HG03039 (cell line): ENCODE data around the gene EPB41L4A.
"Not testable (repeated sequence)": the region's sequence is repeated elsewhere in the genome, so short reads cannot be mapped to it uniquely, and the experiment has no call there.

Experiments used
- ATAC-seq: cut with Tn5 transposase; IDR thresholded peaks from one replicate; pipeline ENCODE4 v1.9.1; 2021; ENCODE audit warnings: mild to moderate bottlenecking, moderate library complexity; ENCODE audit not compliant: unreplicated experiment

Gene EPB41L4A

GRCh38 chr5:112217843-112218579 lies 201.1 kb downstream of the EPB41L4A start:
- ATAC-seq, result no peak

GRCh38 chr5:112216140-112216539 lies 202.9 kb downstream of the EPB41L4A start:
- ATAC-seq, result no peak

- ATAC-seq, result no peak
Measured at GRCh38 chr5:112210430-112211005, 208.6 kb downstream of the EPB41L4A start.

GRCh38 chr5:112208699-112209615 lies 210.1 kb downstream of the EPB41L4A start:
- ATAC-seq, result no peak

- not testable (repeated sequence) for ATAC-seq
Measured at GRCh38 chr5:112208195-112208594, 210.9 kb downstream of the EPB41L4A start.

GRCh38 chr5:112205846-112206245 lies 213.2 kb downstream of the EPB41L4A start:
- no peak for ATAC-seq

GRCh38 chr5:112203229-112203628 lies 215.8 kb downstream of the EPB41L4A start:
- no peak for ATAC-seq

- no peak for ATAC-seq
Measured at GRCh38 chr5:112202694-112203093, 216.4 kb downstream of the EPB41L4A start.

- no peak for ATAC-seq
Measured at GRCh38 chr5:112201141-112201540, 217.9 kb downstream of the EPB41L4A start.

GRCh38 chr5:112200131-112200530 lies 218.9 kb downstream of the EPB41L4A start:
- ATAC-seq, result no peak

GRCh38 chr5:112196584-112196983 lies 222.5 kb downstream of the EPB41L4A start:
- ATAC-seq, result no peak

- no peak for ATAC-seq
Measured at GRCh38 chr5:112195924-112196323, 223.2 kb downstream of the EPB41L4A start.

GRCh38 chr5:112192866-112193265 lies 226.2 kb downstream of the EPB41L4A start:
- ATAC-seq, result no peak

- no peak for ATAC-seq
Measured at GRCh38 chr5:112192072-112192471, 227.0 kb downstream of the EPB41L4A start.

- ATAC-seq, result no peak
Measured at GRCh38 chr5:112189391-112189790, 229.7 kb downstream of the EPB41L4A start.

- ATAC-seq, result no peak
Measured at GRCh38 chr5:112186401-112186990, 232.6 kb downstream of the EPB41L4A start.

GRCh38 chr5:112183874-112184273 lies 235.2 kb downstream of the EPB41L4A start:
- no peak for ATAC-seq

GRCh38 chr5:112183103-112183711 lies 235.9 kb downstream of the EPB41L4A start:
- ATAC-seq, result no peak

GRCh38 chr5:112179290-112179689 lies 239.8 kb downstream of the EPB41L4A start:
- no peak for ATAC-seq

- no peak for ATAC-seq
Measured at GRCh38 chr5:112174959-112175594, 244.0 kb downstream of the EPB41L4A start.
